Colonic mucosa (tissue), 4 donors: ENCODE data around the gene FGG. TPM values are rescaled to one million over a fixed set of nuclear protein-coding genes. Genes with fewer than 3 reads are reported as not detected.

Source experiments
- DNase-seq: peaks from one replicate; pipeline ENCODE4 v3.0.0-alpha.2; 2020
- H3K27ac ChIP-seq: fragments of 200-600 bp; one replicate; pipeline ENCODE4 v1.8.0; 2021
- H3K27me3 ChIP-seq: fragments of 200-600 bp; one replicate; pipeline ENCODE4 v1.8.0; 2021
- H3K36me3 ChIP-seq: fragments of 200-600 bp; one replicate; pipeline ENCODE4 v1.8.0; 2021
- H3K4me1 ChIP-seq: fragments of 200-600 bp; one replicate; pipeline ENCODE4 v1.8.0; 2021; ENCODE audit warnings: mild to moderate bottlenecking
- H3K4me3 ChIP-seq: fragments of 200-600 bp; one replicate; pipeline ENCODE4 v1.8.0; 2021
- H3K9ac ChIP-seq, 2 donors: one replicate each; pipeline ENCODE4 v1.7.0; 2013; ENCODE audit warnings: control low read depth in 2 of 2, low read depth in 2 of 2, low read length in 2 of 2
- H3K9me3 ChIP-seq: fragments of 200-600 bp; one replicate; pipeline ENCODE4 v1.8.0; 2021
- intact Hi-C: fragments of 100-400 bp; cut with DNase I; formaldehyde crosslinking; loops from one replicate; pipeline ENCODE4 v1.14.1; 2022
- total RNA-seq, 2 donors: library from RNA; stranded (reverse); fragmentation: NEBNext Ultra II Directional in 1 of 2; extraction: Animal tissue kit (Norgen Biotek cat#: 25700) in 1 of 2; gene quantifications; one replicate each; pipeline ENCODE4 v1.2.1, GENCODE V29; 2021
- TF ChIP-seq, protein P1 (sequence below): fragments of 200-600 bp; IDR thresholded peaks from one replicate; pipeline ENCODE4 v1.8.0; 2022; ENCODE audit warnings: antibody characterized with exemption, mild to moderate bottlenecking
- donor health status: healthy.
- donor health status: DM: no; HTN: no; CAD: no.
- donor health status: DM: no; HTN: no; CAD: no.

FGG gene
- 1 to 10 TPM in 1 of 2 donors, under 1 TPM in 1; 0.29 to 6.1 TPM for total RNA-seq

- intact Hi-C loops = no loop called here
- no peak for DNase-seq
- Histone ChIP-seq H3K4me1 (no peaks in the 10 kb centered on the region), H3K9me3 (no peaks in the 10 kb centered on the region), H3K9ac (no peak within 1 kb of the TSS), H3K4me3 (no peak within 1 kb of the TSS), H3K36me3 (no peaks in the 10 kb centered on the region), H3K27me3 (no peaks in the 10 kb centered on the region), H3K27ac (no peak within 1 kb of the TSS)
- TF ChIP-seq, protein P1, sequence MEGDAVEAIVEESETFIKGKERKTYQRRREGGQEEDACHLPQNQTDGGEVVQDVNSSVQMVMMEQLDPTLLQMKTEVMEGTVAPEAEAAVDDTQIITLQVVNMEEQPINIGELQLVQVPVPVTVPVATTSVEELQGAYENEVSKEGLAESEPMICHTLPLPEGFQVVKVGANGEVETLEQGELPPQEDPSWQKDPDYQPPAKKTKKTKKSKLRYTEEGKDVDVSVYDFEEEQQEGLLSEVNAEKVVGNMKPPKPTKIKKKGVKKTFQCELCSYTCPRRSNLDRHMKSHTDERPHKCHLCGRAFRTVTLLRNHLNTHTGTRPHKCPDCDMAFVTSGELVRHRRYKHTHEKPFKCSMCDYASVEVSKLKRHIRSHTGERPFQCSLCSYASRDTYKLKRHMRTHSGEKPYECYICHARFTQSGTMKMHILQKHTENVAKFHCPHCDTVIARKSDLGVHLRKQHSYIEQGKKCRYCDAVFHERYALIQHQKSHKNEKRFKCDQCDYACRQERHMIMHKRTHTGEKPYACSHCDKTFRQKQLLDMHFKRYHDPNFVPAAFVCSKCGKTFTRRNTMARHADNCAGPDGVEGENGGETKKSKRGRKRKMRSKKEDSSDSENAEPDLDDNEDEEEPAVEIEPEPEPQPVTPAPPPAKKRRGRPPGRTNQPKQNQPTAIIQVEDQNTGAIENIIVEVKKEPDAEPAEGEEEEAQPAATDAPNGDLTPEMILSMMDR = no peak
Observed at GRCh38 chr4:154612472-154613414, at the start of gene FGG. Gene FGG, minus strand, starts transcription at chr4:154612656. Its CDS starts 47 bp downstream, at chr4:154612609.

DNA sequence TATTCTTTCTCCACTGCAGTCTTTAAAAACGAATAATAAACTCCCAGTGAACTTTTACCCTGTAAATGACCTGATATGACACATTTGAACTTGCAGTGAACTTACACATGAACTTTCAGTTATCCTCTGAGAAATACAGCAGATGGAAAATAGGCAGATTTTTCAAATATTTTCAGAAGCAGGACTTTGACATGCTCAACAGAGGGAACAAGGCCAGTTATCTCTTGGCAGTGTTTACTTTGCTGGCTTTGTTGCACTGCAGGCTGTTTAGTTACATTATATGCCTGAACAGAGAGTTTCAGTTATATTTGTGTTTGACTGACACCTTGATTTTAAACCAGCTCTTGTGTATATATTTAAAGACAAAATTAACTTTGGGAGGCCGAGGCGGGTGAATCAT, 47.6 kb upstream of the FGG start:
- Histone ChIP-seq H3K27ac (no peak overlapping the region), H3K36me3 (no peaks in the 10 kb centered on the region), H3K27me3 (no peaks in the 10 kb centered on the region), H3K9ac (no peak overlapping the region), H3K4me1 (no peaks in the 10 kb centered on the region), H3K4me3 (no peak overlapping the region), H3K9me3 (no peaks in the 10 kb centered on the region)
- DNase-seq = no peak
- TF ChIP-seq, protein P1 = no peak
- intact Hi-C loops = no loop called here

DNA sequence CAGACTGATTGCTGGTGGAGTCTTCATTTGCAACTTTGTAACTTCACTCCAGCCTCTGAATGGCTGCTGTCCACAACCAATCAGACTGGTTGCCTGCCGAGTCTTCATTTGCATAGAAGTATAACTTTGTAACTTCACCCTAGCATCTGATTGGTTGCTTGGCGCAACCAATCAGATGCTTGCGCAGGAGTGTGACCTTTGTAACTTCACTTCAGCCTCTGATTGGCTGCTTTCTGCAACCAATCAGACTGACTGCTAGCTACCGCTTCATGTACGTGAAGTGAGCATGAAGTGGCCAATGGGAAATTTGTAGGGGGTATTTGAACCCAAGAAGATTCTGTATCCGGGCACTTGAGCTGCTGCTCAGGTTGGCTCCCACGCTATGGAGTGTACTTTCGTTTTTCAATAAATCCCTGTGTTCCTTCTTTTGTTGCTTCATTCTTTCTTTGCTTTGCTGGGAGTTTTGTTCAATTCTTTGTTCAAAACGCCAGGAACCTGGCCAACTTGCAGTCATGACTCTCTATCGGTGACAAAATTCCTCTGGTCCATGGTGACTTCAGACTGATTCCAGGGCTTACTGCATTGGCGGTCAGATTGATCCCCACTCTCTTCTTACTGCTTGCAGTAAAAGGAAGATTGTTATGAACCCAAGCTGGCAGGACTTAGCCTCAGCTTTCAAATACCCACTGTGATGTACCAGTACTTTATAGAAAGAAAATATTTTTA, 46.4 kb upstream of the FGG start:
- no peaks in the 10 kb centered on the region for H3K9me3 ChIP-seq
- intact Hi-C loops = no loop called here
- H3K36me3 ChIP-seq = no peaks in the 10 kb centered on the region
- H3K27ac ChIP-seq = no peak overlapping the region
- no peak overlapping the region for H3K9ac ChIP-seq
- H3K27me3 ChIP-seq = no peaks in the 10 kb centered on the region
- TF ChIP-seq, protein P1 = no peak
- no peak overlapping the region for H3K4me3 ChIP-seq
- no peak for DNase-seq
- no peaks in the 10 kb centered on the region for H3K4me1 ChIP-seq

DNA sequence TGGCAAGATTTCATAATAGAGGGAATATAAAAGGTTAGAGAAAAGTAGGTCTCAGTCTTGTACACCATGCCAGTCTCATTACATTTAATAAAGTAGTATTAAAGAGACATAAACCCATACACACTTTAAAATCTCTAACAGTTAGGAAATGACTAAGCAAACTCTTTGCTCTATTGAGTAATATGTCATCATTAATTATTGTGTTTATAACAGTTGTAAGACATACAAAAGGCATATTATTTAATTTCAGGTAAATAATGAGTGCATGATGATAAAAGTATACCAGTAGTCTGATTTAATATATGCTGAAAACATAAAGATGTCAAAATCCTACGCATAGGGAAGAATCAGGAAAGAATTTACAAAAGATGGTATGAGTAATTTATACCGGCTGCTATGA, 31.0 kb upstream of the FGG start:
- Histone ChIP-seq H3K27me3 (no peaks in the 10 kb centered on the region), H3K4me1 (no peaks in the 10 kb centered on the region), H3K9me3 (no peaks in the 10 kb centered on the region), H3K36me3 (no peaks in the 10 kb centered on the region), H3K4me3 (no peak overlapping the region), H3K27ac (no peak overlapping the region), H3K9ac (no peak overlapping the region)
- no peak for DNase-seq
- TF ChIP-seq, protein P1 = no peak
- intact Hi-C loops = no loop called here

- Histone ChIP-seq H3K4me3 (no peak overlapping the region), H3K9me3 (no peaks in the 10 kb centered on the region), H3K4me1 (no peaks in the 10 kb centered on the region), H3K9ac (no peak overlapping the region), H3K27me3 (no peaks in the 10 kb centered on the region), H3K27ac (no peak overlapping the region), H3K36me3 (no peaks in the 10 kb centered on the region)
- TF ChIP-seq, protein P1 = no peak
- DNase-seq = no peak
- intact Hi-C loops = no loop called here
Observed at GRCh38 chr4:154642373-154643009, 30.0 kb upstream of the FGG start.
